ENCODE measurements around the gene HNRNPUL1.

HNRNPUL1 gene

DNA sequence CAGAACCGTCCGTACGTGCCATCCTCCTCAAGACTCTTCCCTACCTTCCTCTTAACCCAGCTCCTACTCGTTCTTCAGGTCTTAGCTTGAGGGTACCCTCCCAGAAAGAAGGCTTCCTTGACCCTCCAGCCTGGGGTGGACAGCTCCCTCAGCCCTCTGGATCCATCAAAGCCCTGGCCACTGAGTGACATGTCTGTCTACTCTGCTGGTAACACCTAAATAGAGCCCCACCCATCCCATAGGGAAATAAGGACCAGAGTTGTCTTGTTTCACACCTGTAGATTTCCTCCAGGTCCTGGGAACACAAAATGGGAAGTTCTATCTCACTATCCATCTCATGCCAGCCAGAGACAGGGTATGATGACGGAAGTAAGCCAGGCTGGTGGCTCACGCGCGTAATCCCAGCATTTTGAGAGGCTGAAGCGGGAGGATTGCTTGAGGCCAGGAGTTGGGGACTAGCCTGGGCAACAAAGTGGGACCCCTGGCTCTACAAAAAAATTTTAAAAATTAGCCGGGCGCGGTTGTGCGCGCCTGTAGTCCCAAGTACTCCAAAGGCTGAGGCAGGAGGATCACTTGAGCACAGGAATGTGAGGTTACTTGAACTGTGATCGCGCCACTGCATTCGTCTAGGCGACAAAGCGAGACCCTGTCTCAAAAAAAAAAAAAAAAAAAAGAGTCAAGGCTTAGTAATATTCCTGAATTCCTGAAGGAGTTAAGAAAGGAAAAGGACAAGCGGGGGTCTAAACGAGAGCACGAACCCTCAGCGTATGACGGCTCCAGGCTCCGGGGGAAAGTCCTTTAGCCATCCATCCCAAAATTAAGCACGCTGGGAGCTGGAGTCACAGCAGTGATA is 45.2 kb downstream of the HNRNPUL1 start:
- DNase-seq, result peak; percentile 33

DNA sequence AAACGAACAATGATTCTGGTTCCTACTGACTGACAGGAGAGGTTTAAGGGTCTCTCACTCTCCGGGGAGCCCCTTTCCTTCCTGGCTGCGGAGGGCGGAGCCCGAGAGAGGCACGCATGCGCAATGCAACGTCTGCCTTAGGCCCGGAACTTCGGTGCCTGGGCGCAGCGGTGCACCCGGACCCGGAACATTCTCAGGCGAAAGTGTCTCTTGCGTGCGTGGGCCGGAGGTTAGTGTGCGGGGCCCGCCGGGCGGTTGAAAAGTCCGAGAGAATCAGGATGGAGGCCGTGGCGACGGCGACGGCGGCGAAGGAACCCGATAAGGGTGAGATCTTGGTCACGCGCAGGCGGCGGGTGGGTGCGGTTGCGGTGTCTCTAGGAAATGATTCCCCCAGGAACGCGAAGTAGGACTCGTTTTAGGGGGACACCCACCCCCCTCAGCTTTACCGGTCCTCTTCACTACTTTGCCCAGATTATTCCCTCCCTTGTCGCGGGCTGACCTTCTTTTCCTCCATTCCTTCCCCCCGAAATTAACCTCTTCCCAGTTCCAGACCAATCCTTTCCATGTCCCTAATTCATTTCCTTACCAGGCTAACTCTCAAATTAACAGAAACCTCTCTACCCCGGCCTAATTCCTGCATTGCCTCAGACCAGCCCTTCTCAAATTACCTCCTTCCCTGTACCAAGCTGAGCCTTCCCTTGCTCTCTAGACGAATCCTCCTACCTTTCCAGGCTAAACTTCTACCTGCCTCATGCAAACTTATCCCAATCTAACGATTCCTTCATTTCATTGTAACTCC is 46.1 kb downstream of the HNRNPUL1 start, which contains the start of gene CCDC97:
CCDC97 (plus strand) TSS at position 140 of the 799 bp plus-strand sequence; CDS start at position 279, 139 bp downstream.
- DNase-seq, result peak; percentile 91

DNA sequence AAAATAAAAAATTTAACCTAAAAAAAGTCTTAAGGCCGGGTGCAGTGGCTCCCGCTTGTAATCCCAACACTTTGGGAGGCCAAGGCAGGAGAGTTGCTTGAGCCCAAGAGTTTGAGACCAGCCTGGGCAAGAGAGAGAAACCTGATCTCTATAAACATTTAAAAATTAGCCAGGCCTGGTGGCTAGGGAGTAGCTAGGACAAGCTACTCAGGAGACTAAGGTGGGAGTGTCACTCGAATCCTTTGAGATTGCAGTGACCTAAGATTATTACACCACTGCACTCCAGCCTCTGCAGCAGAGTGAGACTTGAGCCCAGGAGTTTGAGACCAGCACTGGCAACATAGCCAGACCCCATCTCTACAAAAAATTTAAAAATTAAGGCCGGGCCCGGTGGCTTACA is 46.9 kb downstream of the HNRNPUL1 start:
- DNase-seq, result no peak

DNA sequence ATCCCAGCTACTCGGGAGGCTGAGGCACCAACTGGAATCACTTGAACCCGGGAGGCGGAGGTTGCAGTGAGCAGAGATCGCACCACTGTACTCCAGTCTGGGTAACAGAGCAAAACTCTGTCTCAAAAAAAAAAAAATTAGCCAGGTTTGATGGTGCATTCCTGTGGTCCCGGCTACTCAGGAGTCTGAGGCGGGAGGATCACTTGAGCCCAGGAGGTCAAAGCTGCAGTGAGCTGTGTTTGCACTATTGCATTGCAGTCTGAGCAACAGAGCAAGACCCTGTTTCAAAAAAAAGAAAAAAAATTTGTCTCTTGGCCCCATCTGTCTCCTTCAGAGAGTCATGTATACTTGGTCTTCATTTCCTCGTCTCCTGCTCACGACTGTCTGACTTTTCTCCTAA is 47.4 kb downstream of the HNRNPUL1 start:
- no peak for DNase-seq

DNA sequence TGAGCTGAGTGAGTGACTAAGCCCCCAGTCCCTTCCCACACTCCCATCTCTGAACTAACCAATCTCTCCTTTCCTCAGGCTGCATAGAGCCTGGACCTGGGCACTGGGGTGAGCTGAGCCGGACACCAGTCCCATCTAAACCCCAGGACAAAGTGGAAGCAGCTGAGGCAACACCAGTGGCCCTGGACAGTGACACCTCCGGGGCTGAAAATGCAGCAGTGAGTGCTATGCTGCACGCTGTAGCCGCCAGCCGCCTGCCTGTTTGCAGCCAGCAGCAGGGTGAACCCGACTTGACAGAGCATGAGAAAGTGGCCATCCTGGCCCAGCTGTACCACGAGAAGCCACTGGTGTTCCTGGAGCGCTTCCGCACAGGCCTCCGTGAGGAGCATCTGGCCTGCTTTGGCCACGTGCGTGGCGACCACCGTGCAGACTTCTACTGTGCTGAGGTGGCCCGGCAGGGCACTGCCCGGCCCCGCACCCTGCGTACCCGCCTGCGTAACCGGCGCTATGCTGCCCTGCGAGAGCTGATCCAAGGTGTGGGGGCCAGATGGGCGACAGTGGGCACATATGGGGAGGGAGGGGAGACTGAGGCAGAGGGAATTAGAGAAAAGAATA is 52.2 kb downstream of the HNRNPUL1 start:
- no peak for DNase-seq

DNA sequence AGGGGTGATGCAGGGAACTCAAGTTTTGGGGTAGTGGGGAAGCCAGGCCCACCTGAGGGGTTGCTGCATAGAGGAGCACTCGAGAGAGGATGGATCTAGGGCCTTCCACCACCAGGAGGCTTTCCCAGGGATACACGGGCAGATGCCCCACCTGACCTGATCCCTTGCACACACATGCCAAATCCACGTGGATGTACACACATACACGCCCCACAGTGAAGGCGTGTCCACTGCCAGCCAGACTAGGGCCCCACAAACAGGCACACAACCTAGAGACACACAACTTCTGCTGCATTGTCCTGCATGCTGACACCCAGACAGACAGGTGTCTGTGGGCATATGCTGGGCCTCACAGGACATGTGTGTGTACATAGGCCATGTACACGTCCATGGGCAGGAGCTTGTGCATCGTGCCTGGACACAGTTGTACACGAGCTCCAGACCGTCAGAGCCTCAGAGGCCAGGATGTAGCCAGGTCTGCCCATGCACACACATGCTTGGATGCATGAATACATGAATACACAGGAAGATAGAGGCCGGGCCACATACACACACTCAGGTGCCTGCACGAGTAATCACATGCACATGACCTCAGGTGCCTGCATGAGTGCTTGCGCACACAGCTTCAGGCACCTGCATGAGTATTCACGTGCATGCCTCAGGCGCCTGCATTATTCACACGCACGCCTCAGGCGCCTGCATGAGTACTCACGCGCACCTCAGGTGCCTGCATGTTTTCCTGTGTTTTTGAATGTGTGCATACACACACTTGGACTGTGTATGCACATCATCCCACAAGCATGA is 54.7 kb downstream of the HNRNPUL1 start:
- DNase-seq, result no peak

DNA sequence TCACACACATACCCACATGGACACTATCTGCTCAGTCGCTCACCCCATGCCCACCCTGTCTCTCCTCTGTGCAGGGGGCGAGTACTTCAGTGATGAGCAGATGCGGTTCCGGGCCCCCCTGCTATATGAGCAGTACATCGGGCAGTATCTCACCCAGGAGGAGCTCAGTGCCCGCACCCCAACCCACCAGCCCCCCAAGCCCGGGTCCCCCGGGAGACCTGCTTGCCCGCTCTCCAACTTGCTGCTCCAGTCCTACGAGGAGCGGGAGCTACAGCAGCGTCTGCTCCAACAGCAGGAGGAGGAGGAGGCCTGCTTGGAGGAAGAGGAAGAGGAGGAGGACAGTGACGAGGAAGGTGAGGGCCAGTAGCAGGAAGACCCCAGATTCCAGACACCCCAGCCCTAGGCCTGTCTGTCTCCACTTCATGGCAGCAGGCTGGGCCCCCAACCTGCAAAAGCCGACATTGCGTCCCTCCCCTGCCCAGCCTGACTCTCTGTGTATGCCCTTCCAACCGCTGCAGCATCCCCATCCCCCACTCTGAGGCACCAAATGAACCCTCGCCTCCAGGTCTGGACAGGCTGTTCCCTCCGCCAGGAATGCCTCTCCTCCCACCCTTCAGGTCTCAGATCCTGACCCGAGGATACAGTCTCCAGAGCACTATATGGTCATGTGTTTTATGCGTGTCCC is 55.5 kb downstream of the HNRNPUL1 start:
- no peak for DNase-seq

DNA sequence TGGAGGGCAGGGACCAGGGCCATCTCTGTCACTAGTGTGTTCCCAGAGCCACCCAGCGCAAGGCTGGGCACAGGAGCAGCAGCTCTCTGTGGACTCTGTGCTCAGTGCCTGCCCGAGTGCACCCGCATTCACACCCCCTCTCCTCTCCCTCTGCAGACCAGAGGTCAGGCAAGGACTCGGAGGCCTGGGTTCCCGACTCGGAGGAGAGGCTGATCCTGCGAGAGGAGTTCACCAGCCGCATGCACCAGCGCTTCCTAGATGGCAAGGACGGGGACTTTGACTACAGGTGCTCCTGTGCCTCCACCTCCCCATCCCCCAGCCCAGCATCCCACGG is 56.0 kb downstream of the HNRNPUL1 start:
- no peak for DNase-seq

DNA sequence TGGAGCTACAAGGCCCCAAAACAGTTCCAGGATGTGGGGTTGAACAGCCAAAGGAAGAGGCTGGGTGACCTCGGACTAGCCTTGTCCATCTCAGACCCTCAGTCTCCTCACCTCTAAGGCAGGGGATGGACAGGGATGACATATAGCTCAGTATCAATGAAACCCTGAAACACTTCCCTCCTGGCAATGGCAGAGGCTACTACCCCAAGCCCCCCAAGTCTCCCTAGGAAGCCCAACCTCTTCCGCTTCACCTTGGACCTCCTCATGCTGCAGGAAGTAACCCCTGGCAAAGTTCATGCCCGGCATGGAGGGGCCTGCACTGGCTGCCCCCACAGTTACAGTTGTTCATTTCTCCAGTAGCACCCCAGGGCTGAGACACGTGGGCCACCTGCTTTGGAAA is 56.4 kb downstream of the HNRNPUL1 start:
- DNase-seq, result no peak

DNA sequence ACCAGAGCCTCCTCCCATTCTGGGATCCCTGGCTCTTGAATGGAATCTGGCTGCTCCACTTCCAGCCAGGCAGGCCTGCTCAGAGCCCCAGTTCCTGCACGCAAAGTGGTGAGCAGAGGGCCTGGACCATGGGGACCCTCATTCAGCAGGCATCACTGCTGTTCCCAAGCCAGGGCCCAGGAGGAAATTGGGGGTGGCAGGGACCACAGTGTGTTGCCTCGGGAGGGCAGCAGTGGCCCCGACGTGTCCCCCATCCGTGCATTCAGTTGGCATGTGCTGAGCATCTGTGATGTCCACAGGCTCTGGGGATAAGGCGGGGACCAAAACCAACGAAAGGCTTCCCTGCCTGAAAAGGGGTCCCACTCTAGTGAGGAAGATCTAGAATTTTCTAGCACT is 57.0 kb downstream of the HNRNPUL1 start:
- DNase-seq, result no peak

DNA sequence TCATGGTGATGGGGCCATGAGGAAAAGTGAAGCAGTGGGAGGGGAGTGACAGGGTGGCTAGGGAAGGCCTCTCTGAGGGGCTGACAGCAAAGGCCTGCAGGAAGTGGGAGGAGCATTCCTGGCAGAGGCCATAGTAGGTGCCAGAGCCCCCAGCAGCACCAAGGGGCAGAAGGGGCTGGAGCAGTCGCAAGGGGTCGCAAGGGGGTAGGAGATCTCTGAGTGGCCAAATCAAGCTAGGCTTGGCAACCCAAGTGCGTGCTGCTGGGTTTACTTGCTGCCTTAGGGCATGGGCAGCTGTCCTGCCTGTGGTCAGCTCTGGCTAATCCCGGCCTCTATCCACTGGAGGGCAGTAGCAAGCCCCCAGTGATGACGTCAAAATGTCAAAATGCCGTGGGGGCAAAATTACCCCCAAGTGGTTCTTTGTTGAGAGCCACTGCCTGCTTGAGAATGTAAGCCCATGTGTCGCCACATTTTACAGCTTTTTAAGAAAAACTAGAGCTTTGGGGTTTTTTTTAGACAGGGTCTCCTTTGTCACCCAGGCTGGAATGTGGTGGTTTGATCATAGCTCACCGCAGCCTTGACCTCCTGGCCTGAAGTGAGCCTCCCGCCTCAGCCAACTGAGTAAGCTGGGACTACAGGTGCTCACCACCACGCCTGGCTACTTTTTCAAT is 57.6 kb downstream of the HNRNPUL1 start:
- no peak for DNase-seq

DNA sequence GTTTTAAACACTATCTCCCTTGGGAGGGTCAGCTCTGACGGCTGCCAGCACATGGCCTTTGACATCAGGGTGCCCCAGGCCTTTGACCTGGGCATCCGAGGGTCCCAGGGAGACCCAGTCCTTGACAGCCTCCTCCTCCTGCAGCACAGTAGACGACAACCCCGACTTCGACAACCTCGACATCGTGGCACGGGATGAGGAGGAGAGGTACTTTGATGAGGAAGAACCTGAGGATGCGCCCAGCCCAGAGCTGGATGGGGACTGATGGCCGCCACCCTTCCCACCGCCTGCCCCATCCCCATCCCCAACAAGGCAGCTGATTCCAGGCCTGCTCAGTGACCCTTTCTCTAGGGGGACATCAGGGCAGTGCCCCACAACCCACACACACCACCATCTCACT is 58.3 kb downstream of the HNRNPUL1 start:
- no peak for DNase-seq

DNA sequence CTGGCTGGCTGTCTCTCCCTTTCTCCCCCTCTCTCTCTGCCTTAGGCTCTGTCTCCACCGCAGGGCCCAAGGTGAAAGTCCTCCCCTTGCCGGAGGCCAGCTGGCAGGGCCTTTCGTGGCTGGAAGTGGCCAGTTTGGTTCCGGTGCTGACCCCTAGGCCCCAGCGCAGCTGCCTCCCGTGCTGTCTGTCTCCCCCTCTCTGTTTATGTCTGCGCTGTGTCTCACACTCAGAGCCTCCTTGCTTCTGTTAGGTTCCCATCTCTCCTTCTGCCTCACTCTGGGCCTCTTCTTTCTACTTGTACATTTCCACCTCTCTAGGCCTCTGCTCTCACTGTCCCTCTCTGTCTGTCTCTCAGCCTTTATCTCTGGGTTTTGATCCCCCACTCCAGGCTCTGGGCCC is 58.9 kb downstream of the HNRNPUL1 start:
- DNase-seq, result no peak

DNA sequence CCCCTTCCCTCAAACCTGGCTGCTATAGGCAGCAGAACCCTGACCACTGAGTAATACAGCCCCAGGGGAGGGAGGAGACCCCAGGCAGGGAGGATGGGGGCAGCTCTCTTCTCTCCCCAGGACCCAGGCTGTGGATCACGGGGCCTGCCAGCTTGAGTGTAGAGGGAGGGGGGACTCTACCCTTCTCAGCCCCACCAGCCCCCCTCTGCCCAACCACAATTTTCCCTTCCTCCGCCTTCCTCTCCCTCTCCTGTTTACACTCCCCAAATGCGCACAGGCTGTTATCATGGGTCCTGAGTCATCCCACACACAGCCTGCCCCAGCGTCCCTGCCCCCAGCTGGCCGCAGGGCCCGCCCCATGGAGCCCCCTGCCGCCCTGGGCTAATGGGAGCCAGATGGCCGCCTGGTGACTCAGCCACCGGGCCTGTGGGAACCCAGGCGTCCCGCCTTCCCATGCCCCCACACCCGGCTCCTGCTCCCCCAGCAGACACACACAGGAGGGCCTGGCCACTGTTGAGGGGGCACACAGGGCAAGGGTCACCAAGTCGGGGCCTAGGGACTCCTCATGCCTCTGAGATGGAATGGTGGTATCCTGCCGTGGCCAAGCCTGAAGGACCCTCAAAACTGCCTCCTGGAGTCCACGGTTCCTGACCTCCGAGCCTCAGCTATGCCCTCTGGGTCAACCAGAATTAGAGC is 59.4 kb downstream of the HNRNPUL1 start:
- DNase-seq, result no peak

DNA sequence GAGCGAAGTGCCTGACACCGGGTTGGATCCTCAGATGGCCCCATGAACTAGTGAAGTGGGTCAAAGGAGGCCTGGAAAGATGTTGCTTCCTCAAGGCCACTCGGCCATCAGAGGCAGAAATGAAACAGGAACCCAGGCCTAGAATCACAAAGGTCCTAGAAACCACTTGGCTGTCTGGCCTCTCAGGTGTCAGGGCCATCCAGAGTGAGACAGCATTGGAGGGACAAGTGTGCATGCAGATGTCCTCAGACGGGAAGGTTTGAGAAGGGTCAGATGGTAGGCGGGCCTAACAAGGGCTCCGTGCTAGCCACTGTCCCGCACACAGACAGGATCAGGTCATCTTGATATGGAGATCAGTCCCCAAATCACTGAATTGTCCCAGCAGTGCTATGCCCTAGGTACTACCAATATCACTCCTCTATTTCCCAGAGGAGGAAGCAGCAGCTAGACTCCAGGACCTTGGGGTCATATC is 60.1 kb downstream of the HNRNPUL1 start:
- no peak for DNase-seq

DNA sequence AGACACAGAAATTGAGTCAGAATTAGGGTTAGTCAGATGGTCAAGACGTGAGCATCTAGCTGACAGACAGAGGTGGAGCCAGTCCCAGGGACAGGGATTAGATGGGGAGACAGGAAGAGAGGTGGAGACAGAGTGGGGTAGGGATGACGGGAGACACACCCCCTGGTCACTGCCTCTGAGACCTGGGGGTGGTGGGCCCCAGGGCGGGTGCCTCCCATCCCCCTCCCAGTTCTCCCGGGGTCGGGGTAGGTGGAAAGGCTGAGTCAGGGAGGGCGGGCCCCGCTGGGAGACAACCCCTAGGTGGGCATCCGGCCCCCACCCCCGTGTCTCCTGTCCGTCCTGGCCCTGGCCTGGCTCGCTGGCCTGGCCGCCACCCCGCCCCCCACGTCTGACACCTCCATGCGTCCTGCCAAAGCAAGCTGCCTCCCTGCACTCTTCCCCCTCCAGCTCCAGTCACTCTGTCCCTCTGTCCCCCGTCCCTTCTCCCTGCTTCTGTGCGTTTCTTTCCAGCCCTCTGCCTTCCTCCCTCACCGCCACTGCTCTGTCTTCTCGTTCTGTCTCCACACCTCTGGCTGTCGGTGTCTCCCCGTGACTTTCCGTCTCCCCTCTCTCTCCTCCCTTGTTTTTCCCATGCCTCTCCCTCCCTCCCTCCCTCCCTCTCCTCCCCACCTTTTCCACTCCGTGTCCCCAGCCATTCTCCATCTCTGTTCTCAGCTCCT is 60.9 kb downstream of the HNRNPUL1 start:
- DNase-seq, result no peak

DNA sequence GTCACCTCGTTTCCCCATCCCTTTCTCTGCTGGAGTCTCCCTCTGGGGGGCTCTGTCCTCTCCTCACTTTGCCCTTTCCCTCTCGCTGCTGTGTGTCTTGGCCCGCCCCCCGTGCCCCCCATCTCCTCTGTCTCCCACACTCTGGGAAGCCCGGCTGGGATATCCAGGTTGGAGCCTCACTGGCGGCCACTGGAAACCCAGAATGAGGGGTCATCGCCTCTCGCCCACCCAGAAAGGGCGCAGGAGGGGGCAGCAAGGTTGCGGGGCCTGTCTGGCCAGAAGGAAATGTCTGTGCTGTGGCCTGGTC is 61.4 kb downstream of the HNRNPUL1 start:
- no peak for DNase-seq

DNA sequence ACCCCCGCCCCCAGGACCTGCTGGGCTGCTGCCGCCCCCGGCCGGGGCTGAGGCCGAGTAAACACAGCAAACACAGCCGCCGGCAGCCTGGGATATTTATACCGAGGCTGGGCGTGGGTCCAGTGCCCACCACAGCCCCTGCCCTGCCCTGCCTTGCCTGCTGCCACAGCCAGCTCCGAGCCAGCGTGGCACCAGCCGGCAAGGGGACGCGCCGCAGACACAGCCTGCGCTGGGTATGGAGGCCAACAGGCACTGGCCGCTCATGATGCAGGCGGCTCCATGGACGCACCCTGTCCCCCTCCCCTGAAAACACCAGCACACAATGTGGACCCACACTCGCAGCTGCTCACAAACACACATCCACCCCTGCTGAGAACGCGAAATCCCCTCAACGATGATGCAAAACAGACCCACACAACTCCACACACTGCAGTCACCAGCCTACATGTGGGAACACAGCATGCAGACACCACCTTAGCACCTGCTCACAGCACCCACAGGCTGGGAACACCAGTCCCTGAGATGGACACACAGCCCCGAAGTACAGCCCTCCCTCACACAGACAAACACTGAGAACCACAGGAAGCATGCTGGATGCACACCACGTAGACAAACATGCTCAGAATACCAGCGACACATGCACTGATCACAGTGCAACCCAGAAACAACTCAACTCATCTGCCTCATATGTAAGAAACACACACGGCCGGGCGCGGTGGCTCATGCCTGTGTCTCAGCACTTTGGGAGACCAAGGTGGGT is 62.0 kb downstream of the HNRNPUL1 start:
- DNase-seq, result peak; percentile 57

DNA sequence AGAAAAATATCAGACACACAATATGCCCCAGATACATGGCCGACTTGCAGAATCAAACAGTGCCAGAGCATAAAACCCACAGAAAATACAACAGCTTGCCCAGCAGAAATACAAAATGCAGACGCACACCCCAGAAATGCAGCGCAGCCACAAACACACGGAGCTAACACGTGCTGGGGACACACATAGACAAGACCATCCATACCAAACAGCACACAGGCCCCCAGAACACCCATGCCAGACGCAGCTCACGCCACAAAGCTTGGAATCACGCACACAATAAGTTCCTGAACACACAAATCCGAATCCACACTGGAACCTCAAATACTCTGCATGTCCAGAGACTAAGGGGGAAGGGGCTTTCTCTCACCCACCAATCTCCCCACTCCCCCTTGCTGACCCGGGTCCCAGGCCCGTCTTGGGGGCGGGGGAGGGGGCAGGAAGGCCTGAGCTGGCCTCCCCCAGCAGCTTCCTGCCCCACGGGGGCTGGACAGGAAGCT is 63.0 kb downstream of the HNRNPUL1 start:
- peak; percentile 32 for DNase-seq
